Colonic mucosa (tissue), 4 donors: ENCODE results near the gene SLA2. TPM values are rescaled to one million over a fixed set of nuclear protein-coding genes. Genes with fewer than 3 reads are reported as not detected.

ENCODE experiments used
- DNase-seq: peaks from one replicate; pipeline ENCODE4 v3.0.0-alpha.2; 2020
- H3K27ac ChIP-seq: fragments of 200-600 bp; one replicate; pipeline ENCODE4 v1.8.0; 2021
- H3K27me3 ChIP-seq: fragments of 200-600 bp; one replicate; pipeline ENCODE4 v1.8.0; 2021
- H3K36me3 ChIP-seq: fragments of 200-600 bp; one replicate; pipeline ENCODE4 v1.8.0; 2021
- H3K4me1 ChIP-seq: fragments of 200-600 bp; one replicate; pipeline ENCODE4 v1.8.0; 2021; ENCODE audit warnings: mild to moderate bottlenecking
- H3K4me3 ChIP-seq: fragments of 200-600 bp; one replicate; pipeline ENCODE4 v1.8.0; 2021
- H3K9ac ChIP-seq, 2 donors: one replicate each; pipeline ENCODE4 v1.7.0; 2013; ENCODE audit warnings: control low read depth in 2 of 2, low read depth in 2 of 2, low read length in 2 of 2
- H3K9me3 ChIP-seq: fragments of 200-600 bp; one replicate; pipeline ENCODE4 v1.8.0; 2021
- intact Hi-C: fragments of 100-400 bp; cut with DNase I; formaldehyde crosslinking; loops from one replicate; pipeline ENCODE4 v1.14.1; 2022
- total RNA-seq, 2 donors: library from RNA; stranded (reverse); fragmentation: NEBNext Ultra II Directional in 1 of 2; extraction: Animal tissue kit (Norgen Biotek cat#: 25700) in 1 of 2; gene quantifications; one replicate each; pipeline ENCODE4 v1.2.1, GENCODE V29; 2021
- TF ChIP-seq, protein P1 (sequence below): fragments of 200-600 bp; IDR thresholded peaks from one replicate; pipeline ENCODE4 v1.8.0; 2022; ENCODE audit warnings: antibody characterized with exemption, mild to moderate bottlenecking
- donor health status: healthy.
- donor health status: DM: no; HTN: no; CAD: no.
- donor health status: DM: no; HTN: no; CAD: no.

Gene SLA2
- total RNA-seq, 2 donors from 2014 or later = 0.58 to 0.59 TPM

DNA sequence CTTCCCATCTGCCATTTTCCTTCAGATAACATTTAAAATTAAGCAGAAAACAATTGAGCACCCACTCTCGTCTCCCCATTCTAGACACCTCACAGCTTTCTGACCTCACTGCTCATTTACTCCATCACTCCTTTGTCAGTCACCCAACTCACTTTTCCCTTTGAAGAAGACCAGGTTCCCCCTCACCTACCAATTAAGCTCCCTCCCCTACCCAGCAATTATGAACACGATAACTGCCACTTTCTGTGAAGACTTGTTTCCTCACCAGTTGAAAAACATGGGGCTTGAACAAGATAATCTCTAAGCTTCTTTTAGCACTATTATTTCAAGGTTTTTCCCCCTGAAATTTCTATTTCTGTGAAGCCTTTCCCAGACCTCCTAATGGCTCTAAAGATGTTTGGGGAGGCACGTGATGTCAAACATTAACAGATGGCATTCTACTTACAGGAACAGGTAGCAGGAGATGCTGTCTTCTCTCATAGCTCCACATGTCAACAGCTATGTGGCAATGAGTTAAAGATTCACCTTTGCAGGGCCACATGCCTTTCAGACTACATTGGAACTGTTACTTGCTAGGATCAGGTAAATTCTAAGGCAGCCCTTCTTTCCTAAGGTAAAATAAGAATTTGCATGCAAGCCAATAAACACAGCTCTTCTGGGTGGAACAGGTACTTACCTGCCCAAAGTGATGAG is 24.8 kb upstream of the SLA2 start:
- TF ChIP-seq, protein P1, sequence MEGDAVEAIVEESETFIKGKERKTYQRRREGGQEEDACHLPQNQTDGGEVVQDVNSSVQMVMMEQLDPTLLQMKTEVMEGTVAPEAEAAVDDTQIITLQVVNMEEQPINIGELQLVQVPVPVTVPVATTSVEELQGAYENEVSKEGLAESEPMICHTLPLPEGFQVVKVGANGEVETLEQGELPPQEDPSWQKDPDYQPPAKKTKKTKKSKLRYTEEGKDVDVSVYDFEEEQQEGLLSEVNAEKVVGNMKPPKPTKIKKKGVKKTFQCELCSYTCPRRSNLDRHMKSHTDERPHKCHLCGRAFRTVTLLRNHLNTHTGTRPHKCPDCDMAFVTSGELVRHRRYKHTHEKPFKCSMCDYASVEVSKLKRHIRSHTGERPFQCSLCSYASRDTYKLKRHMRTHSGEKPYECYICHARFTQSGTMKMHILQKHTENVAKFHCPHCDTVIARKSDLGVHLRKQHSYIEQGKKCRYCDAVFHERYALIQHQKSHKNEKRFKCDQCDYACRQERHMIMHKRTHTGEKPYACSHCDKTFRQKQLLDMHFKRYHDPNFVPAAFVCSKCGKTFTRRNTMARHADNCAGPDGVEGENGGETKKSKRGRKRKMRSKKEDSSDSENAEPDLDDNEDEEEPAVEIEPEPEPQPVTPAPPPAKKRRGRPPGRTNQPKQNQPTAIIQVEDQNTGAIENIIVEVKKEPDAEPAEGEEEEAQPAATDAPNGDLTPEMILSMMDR = no peak
- DNase-seq = no peak
- Histone ChIP-seq H3K4me1 (no peaks in the 10 kb centered on the region), H3K36me3 (no peaks in the 10 kb centered on the region), H3K4me3 (no peak overlapping the region), H3K9ac (no peak overlapping the region), H3K9me3 (no peaks in the 10 kb centered on the region), H3K27me3 (no peaks in the 10 kb centered on the region), H3K27ac (no peak overlapping the region)
- intact Hi-C loops = no loop called here

DNA sequence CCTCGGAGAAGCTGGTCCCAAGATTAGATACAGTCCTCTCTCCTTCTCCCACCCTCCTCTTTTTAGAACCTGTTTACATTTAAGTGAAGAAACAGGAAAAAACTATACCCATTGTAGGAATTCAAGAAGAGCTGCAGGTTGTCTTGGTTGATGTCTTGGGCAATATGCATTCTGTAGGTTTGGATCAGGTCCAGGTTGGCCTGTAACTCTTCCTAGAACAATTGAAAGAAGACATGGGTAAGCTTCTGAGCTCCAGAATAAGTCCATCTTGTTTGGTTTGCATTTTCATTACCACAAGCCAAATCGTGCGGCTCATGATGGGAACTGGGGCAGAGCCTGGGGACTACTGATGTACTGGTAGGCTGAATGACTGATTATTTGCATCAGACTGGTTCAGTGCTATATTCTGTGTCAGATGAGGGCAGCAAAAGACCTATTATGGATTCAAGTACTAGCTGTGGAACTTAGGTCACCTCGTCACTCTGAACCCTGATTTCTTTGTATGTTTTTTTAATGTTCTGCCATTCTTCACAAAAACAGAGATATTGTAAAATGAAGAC is 20.3 kb upstream of the SLA2 start:
- TF ChIP-seq, protein P1 = no peak
- Histone ChIP-seq H3K9ac (no peak overlapping the region), H3K9me3 (no peaks in the 10 kb centered on the region), H3K27me3 (no peaks in the 10 kb centered on the region), H3K4me3 (no peak overlapping the region), H3K27ac (no peak overlapping the region), H3K36me3 (no peaks in the 10 kb centered on the region), H3K4me1 (no peaks in the 10 kb centered on the region)
- no peak for DNase-seq
- intact Hi-C loops = no loop called here

DNA sequence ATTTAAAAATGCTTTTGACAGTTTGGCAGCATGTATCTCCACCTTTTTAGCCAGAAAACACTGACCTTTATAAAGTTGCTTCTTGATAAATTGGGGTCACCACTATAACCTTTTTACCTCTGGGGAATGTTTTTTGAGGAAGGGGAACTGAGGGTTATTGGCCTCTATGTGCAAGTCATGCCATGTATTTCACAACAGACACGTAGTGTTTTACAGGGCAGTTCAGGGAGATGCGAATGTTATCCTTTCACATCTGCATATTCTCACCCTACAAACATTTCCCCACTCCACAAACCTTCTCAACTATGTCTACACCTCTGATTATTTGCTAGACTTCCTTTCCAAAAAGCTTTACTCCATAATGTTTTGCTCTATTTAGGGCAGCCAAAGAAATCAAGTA is 17.0 kb upstream of the SLA2 start:
- Histone ChIP-seq H3K27ac (no peak overlapping the region), H3K27me3 (no peaks in the 10 kb centered on the region), H3K36me3 (no peaks in the 10 kb centered on the region), H3K4me3 (no peak overlapping the region), H3K4me1 (no peaks in the 10 kb centered on the region), H3K9ac (no peak overlapping the region), H3K9me3 (no peaks in the 10 kb centered on the region)
- DNase-seq = no peak
- TF ChIP-seq, protein P1 = no peak
- intact Hi-C loops = no loop called here

DNA sequence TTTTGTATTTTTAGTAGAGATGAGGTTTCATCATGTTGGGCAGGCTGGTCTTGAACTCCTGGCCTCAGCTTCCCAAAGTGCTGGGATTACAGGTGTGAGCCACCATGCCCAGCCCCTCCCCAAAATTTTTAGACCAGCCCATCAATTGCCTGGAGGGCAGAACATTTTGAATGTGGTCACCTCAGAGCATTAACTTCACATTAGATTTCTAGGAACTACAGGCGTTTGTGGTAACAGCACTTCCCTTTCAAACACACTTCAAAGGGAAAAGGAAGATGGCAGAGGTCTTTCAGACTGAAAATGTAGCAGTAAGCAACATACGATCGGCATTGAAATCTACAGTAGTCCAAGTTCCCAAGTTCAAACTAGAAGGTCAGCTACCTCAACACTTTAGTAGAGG is 12.3 kb upstream of the SLA2 start:
- no peaks in the 10 kb centered on the region for H3K36me3 ChIP-seq
- TF ChIP-seq, protein P1 = no peak
- H3K4me3 ChIP-seq = no peak overlapping the region
- no peaks in the 10 kb centered on the region for H3K9me3 ChIP-seq
- intact Hi-C loops = no loop called here
- H3K9ac ChIP-seq = no peak overlapping the region
- no peaks in the 10 kb centered on the region for H3K27me3 ChIP-seq
- H3K4me1 ChIP-seq = no peaks in the 10 kb centered on the region
- no peak overlapping the region for H3K27ac ChIP-seq
- DNase-seq = no peak

DNA sequence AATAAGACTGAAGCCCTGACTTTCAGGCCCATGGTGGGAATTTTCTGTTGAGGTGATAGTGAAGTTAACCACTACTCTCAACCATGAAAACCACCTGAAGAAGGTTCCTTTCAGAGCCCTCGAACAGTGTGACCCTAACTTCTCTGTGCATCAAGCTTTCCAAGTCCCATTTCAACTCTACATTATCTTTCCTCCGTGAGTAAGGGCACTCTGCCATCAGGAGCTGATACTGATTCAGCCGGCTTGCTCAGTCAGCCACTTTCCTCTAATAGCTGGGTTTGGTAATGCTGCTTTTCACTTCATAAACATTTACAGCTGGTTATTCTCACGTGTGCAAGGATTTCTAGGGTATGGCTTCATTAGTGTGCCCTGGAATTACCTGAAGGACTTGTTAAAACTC is 10.7 kb upstream of the SLA2 start:
- intact Hi-C loops = no loop called here
- Histone ChIP-seq H3K4me1 (no peaks in the 10 kb centered on the region), H3K27ac (no peak overlapping the region), H3K9me3 (no peaks in the 10 kb centered on the region), H3K27me3 (no peaks in the 10 kb centered on the region), H3K4me3 (no peak overlapping the region), H3K36me3 (no peaks in the 10 kb centered on the region), H3K9ac (no peak overlapping the region)
- TF ChIP-seq, protein P1 = no peak
- DNase-seq = no peak
